Keratinocyte (primary cell): ENCODE measurements around the gene ZSWIM7. TPM values are rescaled to one million over a fixed set of nuclear protein-coding genes. Genes with fewer than 3 reads are reported as not detected.

Experiments
- DNase-seq: peaks from one replicate; pipeline ENCODE4 v3.0.0-alpha.2; 2011; ENCODE audit warnings: low read depth, missing footprints, low spot score
- FAIRE-seq: peaks from 2 replicates; lab custom pipeline; 2011; peaks lifted over from hg19 to GRCh38; lab: Jason Lieb, UNC
- H2AFZ ChIP-seq: 2 replicates; pipeline ENCODE4 v1.6.0; 2012; ENCODE audit warnings: low read length, control low read depth, inconsistent platforms; ENCODE audit not compliant: control insufficient read depth
- H3K27ac ChIP-seq: 2 replicates; pipeline ENCODE4 v1.5.1; 2011; ENCODE audit warnings: low read length; ENCODE audit not compliant: control insufficient read depth, insufficient read depth
- H3K27me3 ChIP-seq: 3 replicates; pipeline ENCODE4 v1.6.0; 2011; ENCODE audit warnings: low read length; ENCODE audit not compliant: control insufficient read depth, insufficient read depth; ENCODE audit errors: extremely low read depth
- H3K36me3 ChIP-seq, 2 experiments: 2 replicates in 1 of 2; 3 replicates in 1 of 2; pipeline ENCODE4 v1.5.1; 2011; ENCODE audit warnings: low read length in 2 of 2, mild to moderate bottlenecking in 1 of 2; ENCODE audit not compliant: control insufficient read depth in 2 of 2, insufficient read depth in 2 of 2; ENCODE audit errors: extremely low read depth in 1 of 2
- H3K4me1 ChIP-seq: 3 replicates; pipeline ENCODE4 v1.5.1; 2011; ENCODE audit warnings: low read length; ENCODE audit not compliant: control insufficient read depth, insufficient read depth; ENCODE audit errors: extremely low read depth
- H3K4me2 ChIP-seq: 3 replicates; pipeline ENCODE4 v1.6.0; 2011; ENCODE audit warnings: low read depth, low read length; ENCODE audit not compliant: control insufficient read depth, insufficient read depth; ENCODE audit errors: extremely low read depth
- H3K4me3 ChIP-seq, 3 experiments: fragments of 200-600 bp in 1 of 3; sonication (generic) in 1 of 3; 2 replicates in 2 of 3; 3 replicates in 1 of 3; pipeline ENCODE4 v1.5.1; 2011 to 2016; ENCODE audit warnings: low read length in 3 of 3, mild to moderate bottlenecking in 3 of 3, control low read depth in 2 of 3, inconsistent platforms in 1 of 3, low read depth in 1 of 3, mixed read lengths in 1 of 3, mixed run types in 1 of 3, moderate library complexity in 1 of 3; ENCODE audit not compliant: control insufficient read depth in 2 of 3, insufficient read depth in 2 of 3; ENCODE audit errors: extremely low read depth in 1 of 3
- H3K79me2 ChIP-seq: 2 replicates; pipeline ENCODE4 v1.6.0; 2012; ENCODE audit warnings: low read length; ENCODE audit not compliant: control insufficient read depth, insufficient read depth
- H3K9ac ChIP-seq: 3 replicates; pipeline ENCODE4 v1.6.0; 2011; ENCODE audit warnings: low read length; ENCODE audit not compliant: control insufficient read depth, insufficient read depth; ENCODE audit errors: extremely low read depth
- H3K9me1 ChIP-seq: 3 replicates; pipeline ENCODE4 v1.6.0; 2011; ENCODE audit warnings: low read length; ENCODE audit not compliant: control insufficient read depth, insufficient read depth; ENCODE audit errors: extremely low read depth
- H3K9me3 ChIP-seq: 2 replicates; pipeline ENCODE4 v1.5.1; 2012; ENCODE audit warnings: low read depth, low read length; ENCODE audit not compliant: control insufficient read depth
- H4K20me1 ChIP-seq: 3 replicates; pipeline ENCODE4 v1.6.0; 2011; ENCODE audit warnings: low read length; ENCODE audit not compliant: control insufficient read depth, insufficient read depth; ENCODE audit errors: extremely low read depth
- EZH2 ChIP-seq: IDR thresholded peaks from one replicate; pipeline ENCODE4 v1.6.1; 2012; ENCODE audit warnings: inconsistent platforms, mild to moderate bottlenecking, low read length, moderate library complexity
- dilution Hi-C: fragments of 300-500 bp; cut with MboI; formaldehyde crosslinking; loops from one replicate; pipeline ENCODE4 v1.7.0; 2020; ENCODE audit warnings: low sequenced_read_pairs; ENCODE audit not compliant: extremely low pct_ligation_motif_present
- polyA plus RNA-seq, 5 experiments: library from polyadenylated mRNA; depleted of rRNA in 3 of 5; stranded (reverse) in 3 of 5; stranded (forward) in 1 of 5; unstranded in 1 of 5; fragments of >200 nt; gene quantifications; 1 replicate in 1 of 5; 2 replicates in 3 of 5; 3 replicates in 1 of 5; pipeline versions ENCODE4 v1.2.1 to v1.2.3, GENCODE V29; 2011 to 2012; ENCODE audit warnings: missing spikeins in 2 of 5, low read depth in 1 of 5, low replicate concordance in 1 of 5
- TF ChIP-seq, protein P1 (sequence below), 3 experiments: IDR thresholded peaks in 1 of 3; conservative IDR thresholded peaks in 1 of 3; optimal IDR thresholded peaks in 1 of 3; 2 replicates in 2 of 3; 3 replicates in 1 of 3; pipeline versions ENCODE3 to v1.5.1; 2011; ENCODE audit warnings: low read length in 3 of 3, mild to moderate bottlenecking in 3 of 3, moderate library complexity in 2 of 3, control low read depth in 1 of 3, inconsistent platforms in 1 of 3; ENCODE audit not compliant: insufficient read depth in 2 of 3; ENCODE audit errors: extremely low read depth in 1 of 3

The ZSWIM7 gene
- polyA plus RNA-seq, 1 donor (not counting 4 experiments of a cell fraction or from before 2014, with no cell fraction given) = 47.1 TPM

- Histone ChIP-seq H3K4me2 (peak overlapping the region; percentile 82), H3K79me2 (peaks cover 67% of the 10 kb centered on the region), H3K4me3 (peak overlapping the region in 1 of 3 experiments; percentile 20), H3K9me1 (peaks cover 8% of the 10 kb centered on the region), H3K9me3 (no peaks in the 10 kb centered on the region), H3K36me3 (peaks cover 3 to 28% of the 10 kb centered on the region in 2 experiments), H2AFZ (no peak overlapping the region), H3K9ac (peak overlapping the region; percentile 47), H3K4me1 (peaks cover 53% of the 10 kb centered on the region), H3K27ac (peak overlapping the region; percentile 80), H4K20me1 (peaks cover 8% of the 10 kb centered on the region), H3K27me3 (no peaks in the 10 kb centered on the region)
- peak; percentile 87 for FAIRE-seq
- DNase-seq = peak; percentile 99
- TF ChIP-seq, protein P1, sequence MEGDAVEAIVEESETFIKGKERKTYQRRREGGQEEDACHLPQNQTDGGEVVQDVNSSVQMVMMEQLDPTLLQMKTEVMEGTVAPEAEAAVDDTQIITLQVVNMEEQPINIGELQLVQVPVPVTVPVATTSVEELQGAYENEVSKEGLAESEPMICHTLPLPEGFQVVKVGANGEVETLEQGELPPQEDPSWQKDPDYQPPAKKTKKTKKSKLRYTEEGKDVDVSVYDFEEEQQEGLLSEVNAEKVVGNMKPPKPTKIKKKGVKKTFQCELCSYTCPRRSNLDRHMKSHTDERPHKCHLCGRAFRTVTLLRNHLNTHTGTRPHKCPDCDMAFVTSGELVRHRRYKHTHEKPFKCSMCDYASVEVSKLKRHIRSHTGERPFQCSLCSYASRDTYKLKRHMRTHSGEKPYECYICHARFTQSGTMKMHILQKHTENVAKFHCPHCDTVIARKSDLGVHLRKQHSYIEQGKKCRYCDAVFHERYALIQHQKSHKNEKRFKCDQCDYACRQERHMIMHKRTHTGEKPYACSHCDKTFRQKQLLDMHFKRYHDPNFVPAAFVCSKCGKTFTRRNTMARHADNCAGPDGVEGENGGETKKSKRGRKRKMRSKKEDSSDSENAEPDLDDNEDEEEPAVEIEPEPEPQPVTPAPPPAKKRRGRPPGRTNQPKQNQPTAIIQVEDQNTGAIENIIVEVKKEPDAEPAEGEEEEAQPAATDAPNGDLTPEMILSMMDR (optimal IDR thresholded peaks at IDR 0.05 in 1 of 3, IDR thresholded peaks at IDR 0.05 in 1 of 3, conservative IDR thresholded peaks at IDR 0.05 in 1 of 3; ENCODE audit: extremely low read depth in 1 of 3, insufficient read depth in 2 of 3, low read length in 3 of 3) = no peak
- no peak for TF ChIP-seq EZH2
- dilution Hi-C loops = no loop called here
Measured at GRCh38 chr17:15963670-15964110, 35.8 kb downstream of the ZSWIM7 start.

GRCh38 chr17:15958484-15958854 is 41.0 kb downstream of the ZSWIM7 start:
- H3K4me3 ChIP-seq = peak overlapping the region in 2 of 3 experiments; percentile 23 to 45
- peaks cover 2% of the 10 kb centered on the region for H4K20me1 ChIP-seq
- H3K27ac ChIP-seq = peak overlapping the region; percentile 100
- H3K79me2 ChIP-seq = peaks cover 58% of the 10 kb centered on the region
- TF ChIP-seq EZH2 = no peak
- TF ChIP-seq, protein P1 (optimal IDR thresholded peaks at IDR 0.05 in 1 of 3, IDR thresholded peaks at IDR 0.05 in 1 of 3, conservative IDR thresholded peaks at IDR 0.05 in 1 of 3; ENCODE audit: extremely low read depth in 1 of 3, insufficient read depth in 2 of 3, low read length in 3 of 3) = no peak
- no peaks in the 10 kb centered on the region for H3K27me3 ChIP-seq
- peaks cover 0 to 3% of the 10 kb centered on the region in 2 experiments for H3K36me3 ChIP-seq
- DNase-seq = no peak
- H3K9me3 ChIP-seq = no peaks in the 10 kb centered on the region
- no peak overlapping the region for H2AFZ ChIP-seq
- dilution Hi-C loops = no loop called here
- no peak for FAIRE-seq
- H3K4me2 ChIP-seq = peak overlapping the region; percentile 93
- peak overlapping the region; percentile 79 for H3K9ac ChIP-seq
- H3K4me1 ChIP-seq = peaks cover 63% of the 10 kb centered on the region
- peaks cover 3% of the 10 kb centered on the region for H3K9me1 ChIP-seq
